Heart right ventricle (tissue), 16 donors: ENCODE results near the gene RNF144A. TPM values are rescaled to one million over a fixed set of nuclear protein-coding genes. Genes with fewer than 3 reads are reported as not detected.

Experiments
- ATAC-seq, 8 donors: fragments of 200-7000 bp; cut with Tn5 transposase; one replicate each; pipeline ENCODE4 v1.9.1; 2020; ENCODE audit warnings: mild to moderate bottlenecking in 8 of 8, moderate library complexity in 8 of 8, moderate number of reproducible peaks in 1 of 8
- DNase-seq, 2 donors: peaks; one replicate each; pipeline ENCODE4 v3.0.0-alpha.2; 2020
- H3K27ac ChIP-seq, 10 donors: fragments of 200-600 bp; sonication (generic) in 2 of 10; one replicate each; pipeline versions ENCODE4 v1.5.0 to v1.8.0; 2020 to 2022; ENCODE audit warnings: mild to moderate bottlenecking in 3 of 10
- H3K27me3 ChIP-seq, 7 donors: fragments of 200-600 bp; one replicate each; pipeline ENCODE4 v1.8.0; 2021 to 2022; ENCODE audit warnings: mild to moderate bottlenecking in 2 of 7
- H3K36me3 ChIP-seq, 9 donors: fragments of 200-600 bp; sonication (generic) in 1 of 9; one replicate each; pipeline versions ENCODE4 v1.5.0 to v1.8.0; 2020 to 2022; ENCODE audit warnings: mild to moderate bottlenecking in 2 of 9
- H3K4me1 ChIP-seq, 9 donors: fragments of 200-600 bp; sonication (generic) in 1 of 9; one replicate each; pipeline versions ENCODE4 v1.5.0 to v1.8.0; 2020 to 2022; ENCODE audit warnings: mild to moderate bottlenecking in 4 of 9
- H3K4me3 ChIP-seq, 10 donors: fragments of 200-600 bp; sonication (generic) in 2 of 10; one replicate each; pipeline versions ENCODE4 v1.5.0 to v1.8.0; 2020 to 2022; ENCODE audit warnings: mild to moderate bottlenecking in 7 of 10, moderate library complexity in 2 of 10
- H3K9me3 ChIP-seq, 11 donors: fragments of 200-600 bp in 10 of 11; sonication (generic) in 2 of 11; one replicate each; pipeline versions ENCODE4 v1.5.0 to v1.8.0; 2013 to 2022; ENCODE audit warnings: mild to moderate bottlenecking in 2 of 11, control low read depth in 1 of 11, moderate library complexity in 1 of 11
- WGBS, 2 donors: extraction: QIAGEN DNeasy Blood & Tissue Kit; methylation state at CpG; one replicate each; pipeline ENCODE4 v1.1.7; 2013; ENCODE audit warnings: inconsistent platforms in 1 of 2; 5-methylcytosine and 5-hydroxymethylcytosine counted together
- intact Hi-C, 10 donors: fragments of 100-400 bp; cut with DNase I; formaldehyde crosslinking; loops; one replicate each; pipeline versions ENCODE4 v1.11.1 to v1.14.2; 2022
- polyA plus RNA-seq, 2 donors: library from polyadenylated mRNA; stranded (reverse); fragments of 200-250 nt; gene quantifications; one replicate each; pipeline ENCODE4 v1.2.3, GENCODE V29; 2013
- total RNA-seq, 10 donors: library from RNA; stranded (reverse); fragmentation: NEBNext Ultra II Directional in 3 of 10; extraction: Animal tissue kit (Norgen Biotek cat#: 25700) in 3 of 10; gene quantifications; one replicate each; pipeline versions ENCODE4 v1.2.1 to v1.2.4, GENCODE V29; 2021 to 2023
- TF ChIP-seq, protein P1 (sequence below), 9 donors: fragments of 200-600 bp; sonication (generic) in 2 of 9; IDR thresholded peaks; one replicate each; pipeline versions ENCODE4 v1.5.0 to v1.8.0; 2021 to 2022; ENCODE audit warnings: antibody characterized with exemption in 9 of 9, mild to moderate bottlenecking in 5 of 9, moderate library complexity in 1 of 9
- donor health status: Arrhythmogenic right ventricular cardiomyopathy.
- donor health status: ischemic (EF 13 %, LVEDD 7.1; RV severe dilation, severe dysfunction).
- donor health status: healthy with polysubstance abuse.
- donor health status: DM: no; HTN: yes; CAD: no.
- donor health status: DM: no; HTN: no; CAD: no.
- donor health status: ischemic (EF 25% LVEDD 6.9; RV normal size, moderate dysfunction).
- donor health status: ischemic (EF 25% LVEDD 5.7; RV mildly dilated, moderate dysfunction).
- donor health status: healthy.
- donor health status: DM: yes; HTN: yes; CAD: no.
- donor health status: Ischemic cardiomyopathy.
- donor health status: ischemic (EF 35%, LVEDD 5.7; RV mildly dilated, moderate dysfunction).
- donor health status: nonischemic (EF 11% LVEDD 7.7; RV severe dilation, severe dysfunction).
- donor health status: DM: yes; HTN: yes; CAD: no.
- donor health status: PGD.
- donor health status: ischemic (EF 29% LVEDD 5.4; RV normal size, mild dysfunction).
- donor health status: nonischemic (EF 23%, LVEDD 6.1; RV moderate dilation, normal function).

Gene RNF144A
- total and polyA plus RNA-seq, 12 donors = 3.6 to 19.7 (median 11.6) TPM

DNA sequence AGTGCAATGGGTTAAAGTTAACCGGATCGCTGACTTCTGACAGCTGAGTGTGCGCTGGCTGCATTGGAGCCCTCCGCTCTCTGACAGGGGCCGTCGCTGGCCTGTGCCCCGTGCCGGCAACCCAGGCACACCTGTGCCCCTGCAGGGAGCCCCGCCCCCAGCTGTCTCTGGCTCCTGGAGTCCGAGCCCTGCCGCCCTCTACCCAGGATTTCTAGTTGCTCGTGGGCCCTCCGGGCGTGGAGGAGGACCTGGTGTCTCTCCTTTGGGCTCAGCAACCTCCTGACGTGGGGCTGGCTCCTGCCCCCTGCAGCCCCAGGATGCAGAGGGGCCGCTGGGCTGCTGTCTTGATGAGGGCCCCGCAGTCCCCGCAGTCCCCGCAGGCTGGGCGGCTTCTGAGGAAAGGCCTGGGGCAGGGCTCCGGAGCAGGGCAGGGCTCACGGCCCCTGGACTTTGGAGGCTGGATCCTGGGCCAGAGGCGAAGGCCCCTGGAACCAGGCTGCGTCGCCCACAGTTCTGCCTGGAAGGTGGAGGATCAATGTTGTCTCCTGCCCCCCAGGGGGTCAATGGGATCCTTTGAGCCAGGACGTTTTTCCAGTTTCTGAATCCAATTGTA is 172.8 kb downstream of the RNF144A start:
- 89 to 92% methylated on average over 26 of the region's 26 CpGs for WGBS, 2 donors
- no peak for DNase-seq
- Histone ChIP-seq H3K36me3 (no peaks in the 10 kb centered on the region), H3K4me3 (no peak overlapping the region), H3K27ac (no peak overlapping the region), H3K4me1 (no peaks in the 10 kb centered on the region), H3K9me3 (peaks cover 0 to 3% (median 0%) of the 10 kb centered on the region in 11 donors), H3K27me3 (no peaks in the 10 kb centered on the region)
- TF ChIP-seq, protein P1, sequence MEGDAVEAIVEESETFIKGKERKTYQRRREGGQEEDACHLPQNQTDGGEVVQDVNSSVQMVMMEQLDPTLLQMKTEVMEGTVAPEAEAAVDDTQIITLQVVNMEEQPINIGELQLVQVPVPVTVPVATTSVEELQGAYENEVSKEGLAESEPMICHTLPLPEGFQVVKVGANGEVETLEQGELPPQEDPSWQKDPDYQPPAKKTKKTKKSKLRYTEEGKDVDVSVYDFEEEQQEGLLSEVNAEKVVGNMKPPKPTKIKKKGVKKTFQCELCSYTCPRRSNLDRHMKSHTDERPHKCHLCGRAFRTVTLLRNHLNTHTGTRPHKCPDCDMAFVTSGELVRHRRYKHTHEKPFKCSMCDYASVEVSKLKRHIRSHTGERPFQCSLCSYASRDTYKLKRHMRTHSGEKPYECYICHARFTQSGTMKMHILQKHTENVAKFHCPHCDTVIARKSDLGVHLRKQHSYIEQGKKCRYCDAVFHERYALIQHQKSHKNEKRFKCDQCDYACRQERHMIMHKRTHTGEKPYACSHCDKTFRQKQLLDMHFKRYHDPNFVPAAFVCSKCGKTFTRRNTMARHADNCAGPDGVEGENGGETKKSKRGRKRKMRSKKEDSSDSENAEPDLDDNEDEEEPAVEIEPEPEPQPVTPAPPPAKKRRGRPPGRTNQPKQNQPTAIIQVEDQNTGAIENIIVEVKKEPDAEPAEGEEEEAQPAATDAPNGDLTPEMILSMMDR (IDR thresholded peaks at IDR 0.05) = no peak
- intact Hi-C loops = loop anchor here in 2 of 10 donors (10.0 kb wide), 1 partner anchor 1595 kb away; the partner anchor contains the start of gene ID2 (in 2 of the 2)
- ATAC-seq = no peak

DNA sequence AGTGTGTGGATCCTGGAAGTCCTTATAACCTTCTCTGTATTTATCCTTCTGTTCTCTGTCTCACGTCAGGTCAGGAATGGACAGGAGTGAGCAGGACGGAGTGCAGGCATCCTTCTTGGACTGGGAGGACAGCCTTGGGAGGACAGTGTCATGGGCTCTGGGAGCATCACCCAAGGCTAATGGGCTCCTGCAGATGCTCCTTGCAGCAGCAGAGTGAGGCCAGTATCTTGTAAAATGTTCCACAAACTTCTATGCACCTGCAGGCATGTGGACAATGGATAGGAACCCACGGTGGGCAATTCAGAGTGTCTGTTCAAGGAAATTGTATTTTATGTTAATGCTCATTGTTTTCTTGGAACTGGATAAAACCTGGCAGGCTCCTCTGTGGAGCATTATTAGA is 176.2 kb downstream of the RNF144A start:
- H3K27ac ChIP-seq = no peak overlapping the region
- intact Hi-C loops = loop anchor here in 2 of 10 donors (10.0 kb wide), 1 partner anchor 1591 kb away; the partner anchor contains the start of gene ID2 (in 2 of the 2)
- no peak overlapping the region for H3K4me3 ChIP-seq
- DNase-seq (no peak), ATAC-seq (no peak)
- H3K36me3 ChIP-seq = no peaks in the 10 kb centered on the region
- TF ChIP-seq, protein P1 (IDR thresholded peaks at IDR 0.05) = no peak
- H3K9me3 ChIP-seq = no peaks in the 10 kb centered on the region
- H3K4me1 ChIP-seq = peaks cover 0 to 9% (median 3%) of the 10 kb centered on the region in 9 donors
- no peaks in the 10 kb centered on the region for H3K27me3 ChIP-seq
- 88% methylated on average over 3 of the region's 3 CpGs for WGBS, 2 donors

Other genes starting within 250 kb of the RNF144A start
- 10 to 100 TPM in 2 of 10 donors, 1 to 10 TPM in 8; 3.9 to 21.4 (median 6.0) TPM for gene CMPK2, start 51.5 kb upstream of the RNF144A start, total RNA-seq
- 1 to 10 TPM; 2.4 to 2.9 TPM for gene CMPK2, start 51.5 kb upstream of the RNF144A start, polyA plus RNA-seq
- 10 to 100 TPM in 2 of 10 donors, 1 to 10 TPM in 8; 3.9 to 16.1 (median 6.0) TPM for gene RSAD2, start 39.6 kb upstream of the RNF144A start, total RNA-seq
- 1 to 10 TPM; 1.6 to 3.4 TPM for gene RSAD2, start 39.6 kb upstream of the RNF144A start, polyA plus RNA-seq